ENCODE data around the gene PTPRM.

Gene PTPRM

DNA sequence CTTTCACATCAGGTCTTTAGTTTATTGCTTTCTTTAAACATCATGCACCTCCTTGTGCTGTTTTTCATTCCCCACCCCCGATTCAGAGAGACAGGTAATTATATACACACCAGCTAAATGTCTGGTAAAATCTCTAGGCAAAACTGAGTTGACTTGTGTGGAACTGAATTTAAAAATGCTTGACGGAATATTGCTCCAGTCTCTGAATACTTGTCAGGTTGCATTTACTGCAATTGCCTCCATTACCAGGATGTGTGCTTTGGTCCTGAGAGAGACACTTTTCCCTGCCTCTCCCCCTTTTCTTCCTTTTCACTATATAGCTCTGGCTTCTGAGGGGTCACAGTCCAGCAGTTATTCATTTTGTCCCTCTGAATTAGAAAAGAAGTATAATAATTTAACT lies 104.0 kb downstream of the PTPRM start:
- DNase-seq (ENCODE audit: low read depth) = no peak

DNA sequence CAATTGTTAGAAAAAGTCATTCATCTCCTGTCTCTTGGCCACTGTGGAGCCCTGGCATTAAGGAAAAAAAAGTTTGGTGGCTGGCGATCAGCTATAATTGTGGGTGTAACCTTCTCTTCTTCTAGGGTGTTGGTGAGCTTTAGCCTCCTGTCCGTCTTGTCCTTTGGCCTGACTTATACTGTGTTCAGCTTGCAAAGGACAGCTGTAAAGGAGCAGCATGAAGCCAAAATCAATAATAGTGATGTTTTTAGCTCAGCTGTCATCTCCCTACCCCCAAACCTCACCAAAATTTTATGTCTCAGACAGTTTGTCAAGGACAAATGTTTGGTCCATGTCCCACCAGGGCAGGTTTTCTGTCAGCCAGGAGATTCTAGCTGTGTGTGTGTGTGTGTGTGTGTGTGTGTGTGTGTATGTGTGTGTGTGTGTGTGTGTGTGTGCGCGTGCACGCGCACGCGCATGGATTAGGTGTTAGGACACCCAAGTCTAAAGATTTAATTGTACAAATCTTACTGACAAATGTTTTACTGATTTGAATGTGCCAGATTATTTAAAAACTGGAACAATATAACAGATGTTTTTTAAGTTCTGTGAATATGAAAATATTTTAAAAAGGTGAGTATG lies 109.2 kb downstream of the PTPRM start:
- DNase-seq (ENCODE audit: low read depth) = no peak

DNA sequence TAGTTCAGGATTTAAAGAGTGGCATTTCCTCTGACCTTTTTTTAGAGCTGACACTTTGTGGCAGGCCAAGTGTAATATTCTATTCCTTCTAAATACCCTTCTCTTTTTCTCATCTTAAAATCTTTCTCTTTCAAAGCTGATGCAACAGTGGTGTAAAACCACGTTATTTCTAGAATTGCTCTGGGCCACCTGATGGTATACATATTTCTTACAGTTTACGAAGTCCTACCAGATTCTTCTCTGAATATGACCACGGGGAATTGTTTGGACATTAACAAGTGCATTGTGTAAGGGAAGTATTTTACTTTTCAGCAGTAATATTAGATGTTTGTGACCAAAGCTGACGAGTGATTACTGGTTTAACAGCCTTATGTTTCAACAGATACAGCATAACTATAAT lies 109.9 kb downstream of the PTPRM start:
- no peak for DNase-seq (ENCODE audit: low read depth)

DNA sequence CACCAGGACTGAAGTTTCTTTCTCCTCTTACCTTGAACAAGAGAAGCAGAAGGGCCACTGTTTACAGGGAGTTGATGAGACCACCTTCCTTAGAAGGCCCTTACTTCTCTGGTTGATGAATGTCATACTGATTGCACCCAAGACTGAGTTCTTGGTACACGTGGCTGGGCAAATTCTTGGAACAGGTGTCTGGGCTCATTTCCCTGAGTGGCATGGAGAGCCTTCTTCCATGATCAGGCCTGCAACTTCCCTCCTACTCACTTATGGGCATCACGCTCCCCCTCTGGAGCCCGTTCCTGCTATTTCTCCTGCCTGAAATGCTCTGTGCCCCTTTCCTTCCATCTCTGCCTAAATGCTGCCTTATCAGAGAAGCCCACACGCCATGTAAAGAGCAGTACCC lies 110.3 kb downstream of the PTPRM start:
- no peak for DNase-seq (ENCODE audit: low read depth)

DNA sequence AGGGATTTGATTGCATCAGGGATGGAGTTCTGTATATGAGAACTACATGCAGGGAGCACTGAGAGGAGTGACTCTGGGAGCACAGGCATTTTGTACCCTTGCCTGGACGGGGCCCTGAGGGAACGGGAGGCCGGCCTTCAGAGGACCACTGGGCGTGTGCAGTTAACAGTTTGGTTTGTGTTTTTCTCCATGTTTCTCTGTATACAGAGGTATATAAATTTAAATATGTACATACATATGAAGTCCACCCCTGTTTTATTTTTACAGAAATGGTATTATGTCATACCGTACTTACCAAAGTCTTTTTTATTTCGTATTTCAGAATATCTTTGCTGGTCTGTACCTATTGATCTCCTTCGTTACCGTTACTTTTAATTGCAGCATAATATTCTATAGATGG lies 111.3 kb downstream of the PTPRM start:
- DNase-seq (ENCODE audit: low read depth) = no peak

DNA sequence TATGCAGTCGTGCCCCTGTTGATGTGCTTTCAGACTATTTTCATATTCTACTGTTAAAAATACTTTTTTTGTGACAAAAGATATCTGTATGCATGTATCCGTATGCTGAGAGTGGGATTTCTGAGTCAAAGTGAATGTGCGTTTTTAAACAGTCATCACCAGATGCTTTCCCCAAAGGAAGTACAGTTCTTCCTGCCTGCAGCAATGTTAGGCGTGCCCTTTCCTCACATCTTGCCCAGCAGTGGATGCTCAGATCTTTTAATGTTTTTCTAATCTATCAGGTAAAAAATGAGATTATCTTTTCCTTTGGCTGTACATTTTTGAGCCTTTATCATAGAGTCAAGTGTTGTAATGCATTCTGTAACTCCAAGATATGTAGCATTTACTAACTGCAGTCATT lies 111.7 kb downstream of the PTPRM start:
- DNase-seq (ENCODE audit: low read depth) = no peak

DNA sequence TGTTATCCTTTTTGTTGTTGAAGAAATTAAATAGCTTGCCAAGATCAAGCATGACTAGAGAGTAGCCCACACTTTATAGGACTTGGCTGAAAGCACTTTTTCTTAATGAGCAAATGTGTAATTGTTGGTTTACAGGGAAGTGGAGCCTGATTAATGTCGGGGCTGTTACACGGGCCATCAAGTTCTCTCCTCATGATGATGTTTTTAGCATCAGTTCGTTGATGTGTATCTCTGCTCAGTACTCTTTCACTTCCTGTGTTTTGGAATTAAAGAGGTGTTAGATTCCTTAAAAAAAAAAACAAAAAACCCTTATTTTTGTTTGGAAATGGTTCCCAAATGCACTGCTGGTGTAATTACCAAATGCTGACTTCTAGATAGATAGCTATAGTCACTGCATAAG lies 114.2 kb downstream of the PTPRM start:
- DNase-seq (ENCODE audit: low read depth) = no peak

DNA sequence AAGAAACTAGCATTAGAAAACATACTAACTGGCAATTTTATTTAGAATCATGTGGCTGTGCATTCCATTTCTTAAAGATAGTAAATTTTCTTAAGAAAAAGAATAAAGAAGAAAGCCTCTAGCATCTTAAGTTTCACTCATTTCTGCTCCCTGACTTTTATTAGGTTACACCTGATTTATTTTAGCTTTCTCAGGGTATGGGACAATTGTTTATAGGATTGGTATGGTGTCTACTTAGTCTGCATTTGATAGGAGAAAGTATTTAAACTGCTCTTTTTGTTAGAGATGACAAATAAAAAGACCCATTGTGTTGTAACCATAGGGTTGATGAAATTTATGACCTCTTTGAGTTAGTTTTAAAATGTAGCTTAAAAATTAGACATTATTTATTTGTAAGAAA lies 115.2 kb downstream of the PTPRM start:
- DNase-seq (ENCODE audit: low read depth) = no peak

DNA sequence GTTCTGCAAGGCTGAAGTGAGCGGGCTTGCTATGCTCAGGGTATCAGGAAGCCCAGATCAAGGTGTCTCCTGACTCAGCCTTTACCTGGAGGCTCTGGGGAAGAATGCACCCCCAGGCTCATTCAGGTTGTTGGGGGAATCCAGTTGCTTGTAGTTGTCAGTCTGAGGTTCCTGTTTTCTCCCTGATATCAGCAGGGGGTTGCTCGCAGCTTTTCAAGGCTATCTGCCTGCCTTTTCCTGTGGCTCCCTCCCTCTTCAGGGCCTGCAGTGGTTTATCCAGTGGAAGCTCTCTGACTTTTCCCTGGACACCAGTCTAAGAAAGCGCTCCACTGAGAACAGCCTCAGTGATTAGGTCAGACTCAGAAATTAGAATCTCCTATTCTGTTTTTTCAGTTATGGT lies 116.6 kb downstream of the PTPRM start:
- DNase-seq (ENCODE audit: low read depth) = no peak

DNA sequence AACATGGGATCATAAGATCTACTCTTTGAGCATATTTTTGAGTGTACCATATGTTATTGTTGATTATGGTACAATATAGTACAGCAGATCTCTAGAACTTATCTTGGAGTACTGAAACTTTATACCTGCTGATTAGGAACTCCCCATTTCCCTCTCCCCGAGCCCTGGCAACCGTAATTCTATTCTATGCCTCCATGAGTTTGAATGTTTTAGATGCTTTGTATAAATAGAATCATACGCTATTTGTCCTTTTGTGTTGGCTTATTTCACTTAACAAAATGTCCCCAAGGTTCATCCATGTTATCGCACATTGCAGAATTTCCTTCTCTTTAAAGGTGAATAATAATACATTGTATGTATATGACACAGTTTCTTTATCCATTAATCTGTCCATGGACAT lies 117.2 kb downstream of the PTPRM start:
- no peak for DNase-seq (ENCODE audit: low read depth)

DNA sequence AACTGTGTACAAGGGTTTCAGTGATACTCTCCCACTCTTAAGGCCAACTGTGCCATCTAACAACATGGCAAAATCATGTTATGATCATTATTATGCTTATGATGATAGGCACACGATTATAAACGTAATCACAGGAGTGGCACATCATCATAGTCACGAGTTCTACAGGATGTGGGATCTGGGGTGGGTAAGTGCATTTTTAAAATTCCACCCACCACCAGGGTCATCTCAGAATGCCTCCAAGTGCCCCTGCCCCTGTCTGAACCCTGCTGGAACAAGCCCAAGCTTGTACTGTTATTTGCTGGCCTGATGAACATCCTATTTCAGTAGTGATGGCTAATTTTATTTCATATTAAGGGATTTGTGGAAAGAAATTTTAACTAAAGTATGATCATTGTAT lies 117.8 kb downstream of the PTPRM start:
- DNase-seq (ENCODE audit: low read depth) = no peak

DNA sequence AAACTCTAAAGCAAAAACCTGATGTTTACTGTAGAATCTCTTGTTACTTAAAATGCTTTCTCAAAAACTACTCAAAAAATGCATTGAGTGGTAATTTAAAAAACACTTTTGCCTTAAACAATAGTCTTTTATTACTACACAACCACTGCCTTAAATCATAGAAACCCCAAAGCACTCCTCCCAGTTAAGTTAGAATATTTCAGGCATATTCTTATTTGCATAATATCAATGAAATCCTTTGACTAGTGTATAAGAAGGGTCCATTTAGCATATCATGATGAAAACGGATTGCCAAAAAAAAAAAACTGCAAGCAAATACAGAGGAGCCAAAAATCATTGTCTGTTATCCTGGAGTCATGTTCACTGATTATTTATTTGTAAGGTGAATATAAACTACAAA lies 119.2 kb downstream of the PTPRM start:
- DNase-seq (ENCODE audit: low read depth) = no peak

DNA sequence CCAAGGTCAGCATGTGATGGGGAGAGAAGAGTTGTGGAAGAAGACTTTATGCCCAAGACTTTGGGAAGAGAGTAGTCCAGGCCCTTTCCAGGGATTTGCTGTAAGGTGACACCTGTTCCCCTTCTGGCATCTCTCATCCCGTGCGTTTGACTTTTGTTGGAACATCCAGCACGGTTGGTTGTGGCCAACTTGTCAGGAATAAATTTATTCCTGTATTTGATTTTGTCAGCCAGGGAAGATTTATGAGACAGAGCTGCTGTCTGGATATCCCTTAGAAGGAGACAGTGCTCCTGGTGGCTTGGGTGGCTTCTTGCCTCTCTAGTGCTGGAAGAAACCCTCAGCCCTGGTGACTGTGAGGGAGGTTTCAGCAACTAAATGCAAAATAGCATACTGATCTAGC lies 121.5 kb downstream of the PTPRM start:
- no peak for DNase-seq (ENCODE audit: low read depth)

DNA sequence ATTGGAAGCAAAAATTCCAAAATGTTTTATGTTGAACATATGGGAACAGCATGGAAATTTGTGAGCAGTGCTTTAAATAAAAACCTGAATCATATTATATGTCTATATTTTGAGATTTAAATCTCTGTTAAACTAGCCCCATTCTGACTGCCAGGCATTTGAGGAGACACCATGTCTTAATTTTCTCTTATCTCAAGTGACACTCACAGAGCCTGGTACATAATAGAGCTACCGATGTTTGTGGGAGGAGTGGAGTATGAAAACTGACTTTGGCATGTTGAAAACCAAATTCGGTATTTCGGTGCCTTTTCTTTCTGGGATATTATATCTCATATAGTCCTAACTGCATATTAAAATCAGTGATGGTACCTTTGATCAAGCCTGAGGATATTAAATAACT lies 124.1 kb downstream of the PTPRM start:
- DNase-seq (ENCODE audit: low read depth) = no peak

DNA sequence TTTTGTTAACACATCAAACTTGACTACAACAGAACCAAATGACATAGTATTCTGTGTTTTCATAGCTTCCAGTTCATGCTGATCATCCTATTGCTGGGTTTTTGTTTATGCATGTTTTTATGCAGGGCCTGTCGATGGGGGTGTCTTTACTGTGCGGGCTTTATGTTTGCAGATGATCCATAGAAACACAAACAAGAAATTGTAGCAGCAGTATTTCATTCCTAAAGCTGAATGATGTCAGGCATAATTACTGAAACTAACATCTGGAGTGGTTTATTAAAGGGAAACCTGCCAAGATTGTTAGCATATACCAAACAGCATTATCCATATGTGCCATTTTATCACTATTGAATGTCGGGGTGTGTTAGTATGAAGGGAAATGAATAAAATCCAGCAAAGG lies 129.7 kb downstream of the PTPRM start:
- no peak for DNase-seq (ENCODE audit: low read depth)

DNA sequence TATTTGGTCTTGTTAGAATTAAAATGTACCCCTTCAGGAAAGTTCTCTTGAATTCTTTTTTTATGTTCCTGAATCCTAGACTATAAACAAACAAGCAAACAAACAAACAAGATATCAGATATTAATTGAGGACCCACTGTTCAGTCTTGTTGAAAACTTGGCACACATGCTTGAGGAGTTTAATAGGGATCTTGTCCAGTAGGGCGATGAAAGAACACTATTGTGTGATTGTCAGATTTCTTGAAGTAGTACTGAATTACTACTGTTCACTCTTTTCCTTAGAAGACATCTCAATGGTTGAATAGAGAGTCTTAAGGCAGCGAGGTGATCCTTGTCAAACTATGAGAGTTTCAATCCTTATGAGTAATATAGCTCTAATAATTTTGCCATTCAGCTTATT lies 130.2 kb downstream of the PTPRM start:
- DNase-seq (ENCODE audit: low read depth) = no peak

DNA sequence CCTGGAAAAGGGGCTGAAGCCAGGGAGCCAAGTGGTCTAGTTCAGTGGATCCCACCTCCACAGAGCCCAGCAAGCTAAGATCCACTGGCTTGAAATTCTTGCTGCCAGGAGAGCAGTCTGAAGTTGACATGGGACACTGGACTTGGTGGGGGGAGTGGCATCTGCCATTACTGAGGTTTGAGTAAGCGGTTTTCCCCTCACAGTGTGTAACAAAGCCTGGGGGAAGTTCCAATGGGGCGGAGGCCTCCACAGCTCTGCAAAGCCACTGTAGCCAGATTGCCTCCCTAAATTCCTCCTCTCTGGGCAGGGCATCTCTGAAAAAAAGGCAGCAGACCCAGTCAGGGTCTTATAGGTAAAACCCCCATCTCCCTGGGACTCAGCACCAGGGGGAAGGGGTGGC lies 144.4 kb downstream of the PTPRM start:
- DNase-seq (ENCODE audit: low read depth) = no peak

DNA sequence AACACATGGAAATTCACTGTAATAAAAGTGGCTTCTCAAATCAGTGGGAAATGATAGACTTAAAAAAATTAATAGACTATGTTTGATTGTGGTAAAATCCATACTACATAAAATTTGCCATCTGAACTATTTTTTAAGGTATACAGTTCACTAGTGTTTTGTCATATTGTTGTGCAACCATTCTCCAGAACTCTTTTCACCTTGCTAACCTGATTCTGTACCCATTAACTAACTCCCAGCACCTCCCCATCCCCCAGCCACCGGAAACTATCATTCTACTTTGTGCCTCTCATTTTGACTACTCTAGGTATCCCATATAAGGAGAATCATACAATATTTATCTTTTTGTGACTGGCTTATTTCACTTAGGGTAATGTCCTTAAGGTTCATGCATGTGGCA lies 153.3 kb downstream of the PTPRM start:
- DNase-seq (ENCODE audit: low read depth) = no peak

DNA sequence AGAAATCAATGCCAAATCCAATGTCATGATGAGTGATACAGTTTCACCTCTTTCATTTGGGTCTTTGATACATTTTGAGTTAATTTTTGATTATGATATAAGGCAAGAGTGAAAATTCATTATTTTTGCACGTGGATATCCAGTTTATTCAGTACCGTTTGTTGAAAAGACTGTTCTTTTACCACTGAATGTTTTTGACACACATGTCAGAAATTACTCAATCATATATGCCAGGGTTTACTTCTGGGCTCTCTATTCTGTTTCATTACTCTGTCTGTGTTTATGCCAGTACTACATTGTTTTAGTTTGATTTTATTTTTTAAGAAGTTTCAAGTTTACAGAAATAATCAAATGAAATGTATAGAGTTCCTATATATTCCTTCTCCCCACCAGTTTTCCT lies 154.4 kb downstream of the PTPRM start:
- no peak for DNase-seq (ENCODE audit: low read depth)

DNA sequence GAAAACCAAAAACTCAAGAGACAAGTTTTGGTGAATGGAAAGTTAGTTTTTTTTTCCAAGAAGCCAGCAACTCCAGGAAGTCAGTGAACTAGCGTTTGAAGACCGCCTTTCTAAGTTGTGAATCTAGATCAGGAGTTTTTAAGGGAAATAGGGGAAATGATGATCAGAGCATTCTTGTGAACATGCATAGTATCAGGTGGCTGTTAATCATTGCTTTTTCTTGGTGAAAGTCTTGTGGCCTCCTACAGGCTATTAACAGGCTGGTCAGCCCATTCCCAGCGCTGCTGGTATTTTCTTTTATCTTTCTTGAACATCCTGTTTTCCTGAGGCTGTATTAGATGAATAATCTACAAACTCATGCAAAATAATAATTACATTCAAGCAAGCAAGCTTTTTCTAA lies 155.8 kb downstream of the PTPRM start:
- no peak for DNase-seq (ENCODE audit: low read depth)

DNA sequence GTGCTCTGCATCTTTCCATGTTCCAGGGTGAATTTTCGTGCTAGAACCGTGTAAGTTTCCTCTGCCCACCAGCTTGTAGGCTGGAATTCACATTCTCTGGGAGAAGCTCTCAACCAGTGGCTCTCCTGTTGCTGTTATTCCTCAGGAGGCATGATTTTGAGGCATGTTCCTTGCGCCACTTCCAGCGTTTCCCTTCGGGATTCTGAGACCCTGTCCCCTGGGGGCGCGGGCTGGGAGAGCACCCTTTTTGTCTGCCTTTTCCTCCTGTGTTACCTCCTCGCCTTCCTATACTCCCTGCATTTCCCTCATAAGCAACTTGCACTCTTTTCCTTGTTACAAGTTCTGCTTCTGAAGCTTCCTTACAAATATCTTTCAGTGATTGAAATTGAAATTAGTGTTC lies 156.4 kb downstream of the PTPRM start:
- DNase-seq (ENCODE audit: low read depth) = no peak

DNA sequence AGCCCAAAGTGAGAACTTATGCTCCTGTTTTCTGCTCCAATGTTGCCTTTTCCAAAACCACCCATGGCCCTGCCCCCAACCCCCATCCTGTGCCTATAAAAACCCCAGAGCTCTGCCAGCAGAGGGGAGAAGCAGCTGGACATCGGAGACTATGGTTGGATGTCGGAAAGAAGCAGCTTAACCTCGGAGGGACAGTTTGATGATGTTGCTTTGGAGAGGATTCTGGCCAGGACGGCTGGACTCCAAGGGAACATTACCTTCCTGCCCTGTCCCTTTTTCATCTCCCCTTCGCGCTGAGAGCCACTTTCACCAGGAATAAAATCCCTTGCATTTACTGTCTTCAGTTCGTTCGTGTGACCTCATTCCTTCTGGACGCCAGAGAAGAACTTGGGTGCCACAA lies 158.4 kb downstream of the PTPRM start:
- DNase-seq (ENCODE audit: low read depth) = no peak

DNA sequence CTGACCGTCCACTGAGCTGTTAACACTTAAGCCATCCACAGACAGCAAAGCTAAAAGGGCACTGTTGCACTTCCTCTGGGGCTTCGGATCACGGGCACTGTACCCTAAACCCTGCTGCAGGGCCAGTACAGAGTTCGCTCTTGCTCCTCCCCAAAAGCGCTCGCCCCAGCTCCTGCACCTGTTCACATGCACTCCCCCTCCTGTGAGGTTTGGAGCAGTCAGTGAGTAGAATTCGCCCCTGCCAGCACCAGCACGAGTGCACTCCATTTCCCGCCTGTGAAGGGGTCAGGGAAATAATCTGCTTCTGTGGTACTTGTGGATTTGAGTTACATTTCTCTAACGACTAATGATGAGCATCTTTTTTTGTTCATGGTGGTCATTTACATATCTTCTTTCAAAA lies 158.8 kb downstream of the PTPRM start:
- no peak for DNase-seq (ENCODE audit: low read depth)

DNA sequence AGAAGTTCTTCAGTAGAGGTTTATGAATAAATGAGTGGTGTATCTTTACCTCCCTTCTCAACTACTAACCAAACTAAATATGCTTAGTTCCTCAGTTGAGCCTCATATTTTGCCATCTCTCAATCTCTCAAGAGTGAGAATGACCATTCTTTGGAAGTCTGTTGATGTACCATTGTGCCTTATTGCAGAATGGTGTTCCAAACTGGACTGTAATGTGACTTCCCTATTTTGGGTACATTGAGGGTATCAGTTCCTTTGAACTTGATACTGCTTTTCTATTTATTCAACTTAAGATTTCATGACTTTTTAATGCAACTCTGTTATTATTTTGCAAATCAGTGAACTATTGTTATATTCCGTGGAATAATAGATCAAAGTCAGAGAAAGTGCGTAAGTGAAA lies 159.4 kb downstream of the PTPRM start:
- no peak for DNase-seq (ENCODE audit: low read depth)
